Measurements from ENCODE around the gene CCDC63.

- TF ChIP-seq, protein P1, sequence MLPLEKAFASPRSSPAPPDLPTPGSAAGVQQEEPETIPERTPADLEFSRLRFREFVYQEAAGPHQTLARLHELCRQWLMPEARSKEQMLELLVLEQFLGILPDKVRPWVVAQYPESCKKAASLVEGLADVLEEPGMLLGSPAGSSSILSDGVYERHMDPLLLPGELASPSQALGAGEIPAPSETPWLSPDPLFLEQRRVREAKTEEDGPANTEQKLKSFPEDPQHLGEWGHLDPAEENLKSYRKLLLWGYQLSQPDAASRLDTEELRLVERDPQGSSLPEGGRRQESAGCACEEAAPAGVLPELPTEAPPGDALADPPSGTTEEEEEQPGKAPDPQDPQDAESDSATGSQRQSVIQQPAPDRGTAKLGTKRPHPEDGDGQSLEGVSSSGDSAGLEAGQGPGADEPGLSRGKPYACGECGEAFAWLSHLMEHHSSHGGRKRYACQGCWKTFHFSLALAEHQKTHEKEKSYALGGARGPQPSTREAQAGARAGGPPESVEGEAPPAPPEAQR (CRISPR knock-in tag; IDR thresholded peaks at IDR 0.05): no peak
- no peak for TF ChIP-seq CTCF (IDR thresholded peaks at IDR 0.05)
- TF ChIP-seq, protein P2, sequence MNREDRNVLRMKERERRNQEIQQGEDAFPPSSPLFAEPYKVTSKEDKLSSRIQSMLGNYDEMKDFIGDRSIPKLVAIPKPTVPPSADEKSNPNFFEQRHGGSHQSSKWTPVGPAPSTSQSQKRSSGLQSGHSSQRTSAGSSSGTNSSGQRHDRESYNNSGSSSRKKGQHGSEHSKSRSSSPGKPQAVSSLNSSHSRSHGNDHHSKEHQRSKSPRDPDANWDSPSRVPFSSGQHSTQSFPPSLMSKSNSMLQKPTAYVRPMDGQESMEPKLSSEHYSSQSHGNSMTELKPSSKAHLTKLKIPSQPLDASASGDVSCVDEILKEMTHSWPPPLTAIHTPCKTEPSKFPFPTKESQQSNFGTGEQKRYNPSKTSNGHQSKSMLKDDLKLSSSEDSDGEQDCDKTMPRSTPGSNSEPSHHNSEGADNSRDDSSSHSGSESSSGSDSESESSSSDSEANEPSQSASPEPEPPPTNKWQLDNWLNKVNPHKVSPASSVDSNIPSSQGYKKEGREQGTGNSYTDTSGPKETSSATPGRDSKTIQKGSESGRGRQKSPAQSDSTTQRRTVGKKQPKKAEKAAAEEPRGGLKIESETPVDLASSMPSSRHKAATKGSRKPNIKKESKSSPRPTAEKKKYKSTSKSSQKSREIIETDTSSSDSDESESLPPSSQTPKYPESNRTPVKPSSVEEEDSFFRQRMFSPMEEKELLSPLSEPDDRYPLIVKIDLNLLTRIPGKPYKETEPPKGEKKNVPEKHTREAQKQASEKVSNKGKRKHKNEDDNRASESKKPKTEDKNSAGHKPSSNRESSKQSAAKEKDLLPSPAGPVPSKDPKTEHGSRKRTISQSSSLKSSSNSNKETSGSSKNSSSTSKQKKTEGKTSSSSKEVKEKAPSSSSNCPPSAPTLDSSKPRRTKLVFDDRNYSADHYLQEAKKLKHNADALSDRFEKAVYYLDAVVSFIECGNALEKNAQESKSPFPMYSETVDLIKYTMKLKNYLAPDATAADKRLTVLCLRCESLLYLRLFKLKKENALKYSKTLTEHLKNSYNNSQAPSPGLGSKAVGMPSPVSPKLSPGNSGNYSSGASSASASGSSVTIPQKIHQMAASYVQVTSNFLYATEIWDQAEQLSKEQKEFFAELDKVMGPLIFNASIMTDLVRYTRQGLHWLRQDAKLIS (CRISPR knock-in tag; IDR thresholded peaks at IDR 0.05; ENCODE audit: borderline replicate concordance): no peak
- TF ChIP-seq, protein P3, sequence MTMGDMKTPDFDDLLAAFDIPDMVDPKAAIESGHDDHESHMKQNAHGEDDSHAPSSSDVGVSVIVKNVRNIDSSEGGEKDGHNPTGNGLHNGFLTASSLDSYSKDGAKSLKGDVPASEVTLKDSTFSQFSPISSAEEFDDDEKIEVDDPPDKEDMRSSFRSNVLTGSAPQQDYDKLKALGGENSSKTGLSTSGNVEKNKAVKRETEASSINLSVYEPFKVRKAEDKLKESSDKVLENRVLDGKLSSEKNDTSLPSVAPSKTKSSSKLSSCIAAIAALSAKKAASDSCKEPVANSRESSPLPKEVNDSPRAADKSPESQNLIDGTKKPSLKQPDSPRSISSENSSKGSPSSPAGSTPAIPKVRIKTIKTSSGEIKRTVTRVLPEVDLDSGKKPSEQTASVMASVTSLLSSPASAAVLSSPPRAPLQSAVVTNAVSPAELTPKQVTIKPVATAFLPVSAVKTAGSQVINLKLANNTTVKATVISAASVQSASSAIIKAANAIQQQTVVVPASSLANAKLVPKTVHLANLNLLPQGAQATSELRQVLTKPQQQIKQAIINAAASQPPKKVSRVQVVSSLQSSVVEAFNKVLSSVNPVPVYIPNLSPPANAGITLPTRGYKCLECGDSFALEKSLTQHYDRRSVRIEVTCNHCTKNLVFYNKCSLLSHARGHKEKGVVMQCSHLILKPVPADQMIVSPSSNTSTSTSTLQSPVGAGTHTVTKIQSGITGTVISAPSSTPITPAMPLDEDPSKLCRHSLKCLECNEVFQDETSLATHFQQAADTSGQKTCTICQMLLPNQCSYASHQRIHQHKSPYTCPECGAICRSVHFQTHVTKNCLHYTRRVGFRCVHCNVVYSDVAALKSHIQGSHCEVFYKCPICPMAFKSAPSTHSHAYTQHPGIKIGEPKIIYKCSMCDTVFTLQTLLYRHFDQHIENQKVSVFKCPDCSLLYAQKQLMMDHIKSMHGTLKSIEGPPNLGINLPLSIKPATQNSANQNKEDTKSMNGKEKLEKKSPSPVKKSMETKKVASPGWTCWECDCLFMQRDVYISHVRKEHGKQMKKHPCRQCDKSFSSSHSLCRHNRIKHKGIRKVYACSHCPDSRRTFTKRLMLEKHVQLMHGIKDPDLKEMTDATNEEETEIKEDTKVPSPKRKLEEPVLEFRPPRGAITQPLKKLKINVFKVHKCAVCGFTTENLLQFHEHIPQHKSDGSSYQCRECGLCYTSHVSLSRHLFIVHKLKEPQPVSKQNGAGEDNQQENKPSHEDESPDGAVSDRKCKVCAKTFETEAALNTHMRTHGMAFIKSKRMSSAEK (CRISPR knock-in tag; IDR thresholded peaks at IDR 0.05; ENCODE audit: borderline replicate concordance): no peak
- TF ChIP-seq, protein P4, sequence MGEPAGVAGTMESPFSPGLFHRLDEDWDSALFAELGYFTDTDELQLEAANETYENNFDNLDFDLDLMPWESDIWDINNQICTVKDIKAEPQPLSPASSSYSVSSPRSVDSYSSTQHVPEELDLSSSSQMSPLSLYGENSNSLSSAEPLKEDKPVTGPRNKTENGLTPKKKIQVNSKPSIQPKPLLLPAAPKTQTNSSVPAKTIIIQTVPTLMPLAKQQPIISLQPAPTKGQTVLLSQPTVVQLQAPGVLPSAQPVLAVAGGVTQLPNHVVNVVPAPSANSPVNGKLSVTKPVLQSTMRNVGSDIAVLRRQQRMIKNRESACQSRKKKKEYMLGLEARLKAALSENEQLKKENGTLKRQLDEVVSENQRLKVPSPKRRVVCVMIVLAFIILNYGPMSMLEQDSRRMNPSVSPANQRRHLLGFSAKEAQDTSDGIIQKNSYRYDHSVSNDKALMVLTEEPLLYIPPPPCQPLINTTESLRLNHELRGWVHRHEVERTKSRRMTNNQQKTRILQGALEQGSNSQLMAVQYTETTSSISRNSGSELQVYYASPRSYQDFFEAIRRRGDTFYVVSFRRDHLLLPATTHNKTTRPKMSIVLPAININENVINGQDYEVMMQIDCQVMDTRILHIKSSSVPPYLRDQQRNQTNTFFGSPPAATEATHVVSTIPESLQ (CRISPR knock-in tag; IDR thresholded peaks at IDR 0.05): no peak
Observed at GRCh38 chr12:110811972-110812371, 34.8 kb upstream of the CCDC63 start.
